Loucy (cell line): ENCODE measurements around the gene QPCT.

Experiments
- H2AFZ ChIP-seq: fragments of 200-600 bp; sonication (generic); 2 replicates; pipeline ENCODE4 v1.6.0; 2016; ENCODE audit warnings: antibody characterized with exemption, mild to moderate bottlenecking, low read length, moderate library complexity
- H3F3A ChIP-seq: fragments of 200-600 bp; 2 replicates; pipeline ENCODE4 v1.6.0; 2016; ENCODE audit warnings: antibody characterized with exemption, low read depth, mild to moderate bottlenecking
- H3K27me3 ChIP-seq: fragments of 200-600 bp; sonication (generic); 2 replicates; pipeline ENCODE4 v1.6.1; 2014; ENCODE audit warnings: low read length, mild to moderate bottlenecking; ENCODE audit not compliant: insufficient read depth, poor library complexity, severe bottlenecking
- H3K36me3 ChIP-seq: fragments of 200-600 bp; sonication (generic); 2 replicates; pipeline ENCODE4 v1.6.1; 2016; ENCODE audit warnings: low read length; ENCODE audit not compliant: insufficient read depth
- H3K4me1 ChIP-seq: fragments of 200-600 bp; sonication (generic); 2 replicates; pipeline ENCODE4 v1.5.1; 2014; ENCODE audit warnings: low read length, mild to moderate bottlenecking; ENCODE audit not compliant: insufficient read depth, poor library complexity, severe bottlenecking
- H3K4me2 ChIP-seq: fragments of 200-600 bp; sonication (generic); 2 replicates; pipeline ENCODE4 v1.6.0; 2014; ENCODE audit warnings: antibody characterized with exemption, low read length, low read depth, mild to moderate bottlenecking; ENCODE audit not compliant: poor library complexity, severe bottlenecking
- H3K4me3 ChIP-seq: fragments of 200-600 bp; sonication (generic); 2 replicates; pipeline ENCODE4 v1.5.1; 2014; ENCODE audit warnings: low read length, mild to moderate bottlenecking, mixed read lengths; ENCODE audit not compliant: poor library complexity, severe bottlenecking
- H3K79me2 ChIP-seq: fragments of 200-600 bp; sonication (generic); 2 replicates; pipeline ENCODE4 v1.6.1; 2014; ENCODE audit warnings: low read length; ENCODE audit not compliant: insufficient read depth
- H3K9ac ChIP-seq: fragments of 200-600 bp; sonication (generic); 2 replicates; pipeline ENCODE4 v1.6.0; 2014; ENCODE audit warnings: mild to moderate bottlenecking, low read depth, low read length, moderate library complexity; ENCODE audit not compliant: poor library complexity, severe bottlenecking
- H3K9me2 ChIP-seq: fragments of 200-600 bp; sonication (generic); replicated peaks from 2 replicates; pipeline ENCODE4 v1.6.1; 2016; ENCODE audit warnings: low read depth, low read length, mixed read lengths
- H3K9me3 ChIP-seq: fragments of 200-600 bp; sonication (generic); 2 replicates; pipeline ENCODE4 v1.6.1; 2014; ENCODE audit warnings: mild to moderate bottlenecking, antibody characterized with exemption, low read length, low read depth; ENCODE audit not compliant: insufficient read depth
- H4K20me1 ChIP-seq: fragments of 200-600 bp; sonication (generic); 2 replicates; pipeline ENCODE4 v1.6.0; 2014; ENCODE audit warnings: antibody characterized with exemption, low read length, mild to moderate bottlenecking; ENCODE audit not compliant: insufficient read depth, poor library complexity, severe bottlenecking
- CTCF ChIP-seq: fragments of 200-600 bp; sonication (generic); conservative IDR thresholded peaks from 2 replicates; pipeline ENCODE4 v1.5.1; 2014; ENCODE audit warnings: mild to moderate bottlenecking, antibody characterized with exemption, low read length
- EZH2phosphoT487 ChIP-seq: fragments of 200-600 bp; IDR thresholded peaks from 2 replicates; pipeline ENCODE4 v1.6.1; 2018; ENCODE audit warnings: antibody characterized with exemption, mild to moderate bottlenecking, moderate library complexity, borderline replicate concordance

QPCT gene

GRCh38 chr2:37325625-37326071 lies 18.8 kb upstream of the QPCT start:
- Histone ChIP-seq H3K4me3 (peak overlapping the region; percentile 96), H3K9me3 (no peaks in the 10 kb centered on the region), H3K4me2 (peak overlapping the region; percentile 80), H3K27me3 (no peaks in the 10 kb centered on the region), H3K79me2 (peaks cover 35% of the 10 kb centered on the region), H3K4me1 (peaks cover 34% of the 10 kb centered on the region), H3K9me2 (no peaks in the 10 kb centered on the region), H3F3A (no peaks in the 10 kb centered on the region; the same call in 1 of the 2 replicates), H3K36me3 (no peaks in the 10 kb centered on the region), H4K20me1 (peaks cover 31% of the 10 kb centered on the region), H2AFZ (peak overlapping the region; percentile 96), H3K9ac (peak overlapping the region; percentile 84)
- no peak for TF ChIP-seq EZH2phosphoT487
- TF ChIP-seq CTCF, result no peak

GRCh38 chr2:37326285-37326684 lies 18.1 kb upstream of the QPCT start:
- no peaks in the 10 kb centered on the region for H3K36me3 ChIP-seq
- H3K9me3 ChIP-seq, result no peaks in the 10 kb centered on the region
- TF ChIP-seq EZH2phosphoT487 (no peak), CTCF (no peak)
- H3K27me3 ChIP-seq, result no peaks in the 10 kb centered on the region
- no peak overlapping the region for H3K4me3 ChIP-seq
- H2AFZ ChIP-seq, result peak overlapping the region; percentile 34; the same call in 1 of the 2 replicates
- H3K4me1 ChIP-seq, result peaks cover 29% of the 10 kb centered on the region
- no peaks in the 10 kb centered on the region; the same call in 1 of the 2 replicates for H3F3A ChIP-seq
- peaks cover 24% of the 10 kb centered on the region for H4K20me1 ChIP-seq
- H3K9ac ChIP-seq, result no peak overlapping the region
- H3K9me2 ChIP-seq, result no peaks in the 10 kb centered on the region
- H3K79me2 ChIP-seq, result peaks cover 29% of the 10 kb centered on the region
- H3K4me2 ChIP-seq, result peak overlapping the region; percentile 80

GRCh38 chr2:37326866-37327634 lies 17.4 kb upstream of the QPCT start:
- H2AFZ ChIP-seq, result 0 out of 2 replicates have a peak overlapping the region, but pooled peaks have one; percentile 34
- H3K9ac ChIP-seq, result no peak overlapping the region
- H3K36me3 ChIP-seq, result no peaks in the 10 kb centered on the region
- no peak overlapping the region for H3K4me3 ChIP-seq
- TF ChIP-seq EZH2phosphoT487, result no peak
- TF ChIP-seq CTCF, result no peak
- no peaks in the 10 kb centered on the region for H3K9me3 ChIP-seq
- no peaks in the 10 kb centered on the region for H3K27me3 ChIP-seq
- H3K4me2 ChIP-seq, result no peak overlapping the region
- peaks cover 21% of the 10 kb centered on the region for H3K4me1 ChIP-seq
- H3F3A ChIP-seq, result no peaks in the 10 kb centered on the region; the same call in 1 of the 2 replicates
- no peaks in the 10 kb centered on the region for H3K9me2 ChIP-seq
- H4K20me1 ChIP-seq, result peaks cover 17% of the 10 kb centered on the region
- peaks cover 21% of the 10 kb centered on the region for H3K79me2 ChIP-seq
